AG08396 (cell line): ENCODE results near the gene DAPK1.

Experiments used
- DNase-seq: peaks from one replicate; pipeline ENCODE4 v3.0.0; 2012; ENCODE audit warnings: low spot score, mixed read lengths

Gene DAPK1

DNA sequence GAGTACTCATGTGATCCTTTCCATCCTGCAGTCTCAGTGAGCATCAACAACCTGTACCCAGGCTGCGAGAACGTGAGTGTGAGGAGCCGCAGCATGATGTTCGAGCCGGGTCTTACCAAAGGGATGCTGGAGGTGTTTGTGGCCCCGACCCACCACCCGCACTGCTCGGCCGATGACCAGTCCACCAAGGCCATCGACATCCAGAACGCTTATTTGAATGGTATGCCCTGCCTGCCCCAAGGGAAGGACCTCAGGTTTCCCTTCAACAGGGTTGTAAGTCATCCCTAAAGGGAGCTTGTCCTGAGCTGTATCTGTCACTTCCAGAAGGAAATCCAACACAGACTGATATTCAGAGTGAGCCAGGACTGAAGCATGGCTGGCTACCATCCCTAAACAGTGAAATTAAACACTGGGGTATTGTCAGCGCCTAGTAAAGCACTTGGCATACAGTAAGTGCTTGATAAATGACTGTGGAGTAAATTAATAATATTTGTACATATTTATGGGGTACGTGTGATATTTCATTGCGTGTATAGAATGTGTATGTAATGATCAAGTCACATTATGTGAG, 188.9 kb downstream of the DAPK1 start:
- no peak for DNase-seq

- no peak for DNase-seq
These were observed 189.5 kb downstream of the DAPK1 start for GRCh38 chr9:87687207-87687606.

GRCh38 chr9:87694236-87694755, 196.6 kb downstream of the DAPK1 start:
- DNase-seq = no peak

DNA sequence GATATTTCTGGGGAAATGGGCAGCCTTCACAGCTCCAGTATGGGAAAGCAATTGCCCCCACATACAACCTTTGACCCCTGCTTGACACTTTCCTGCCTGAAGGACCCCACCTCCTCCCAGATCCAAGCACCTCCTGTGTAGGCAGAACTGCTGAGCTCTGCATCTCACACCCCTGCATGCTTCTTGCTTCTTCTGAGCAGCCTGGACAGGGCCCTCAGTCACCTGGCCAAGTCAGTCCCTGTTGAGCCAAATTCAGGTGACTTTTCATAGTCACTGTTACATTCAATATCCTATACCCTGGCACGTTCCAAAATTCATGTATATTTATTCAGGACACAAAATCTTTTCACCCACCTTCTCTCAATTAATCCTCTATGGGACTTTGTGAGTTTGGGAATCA, 197.9 kb downstream of the DAPK1 start:
- DNase-seq = no peak

- DNase-seq = no peak
These were observed 199.0 kb downstream of the DAPK1 start for GRCh38 chr9:87696641-87697040.

- no peak for DNase-seq
These were observed 200.6 kb downstream of the DAPK1 start for GRCh38 chr9:87698069-87698809.

DNA sequence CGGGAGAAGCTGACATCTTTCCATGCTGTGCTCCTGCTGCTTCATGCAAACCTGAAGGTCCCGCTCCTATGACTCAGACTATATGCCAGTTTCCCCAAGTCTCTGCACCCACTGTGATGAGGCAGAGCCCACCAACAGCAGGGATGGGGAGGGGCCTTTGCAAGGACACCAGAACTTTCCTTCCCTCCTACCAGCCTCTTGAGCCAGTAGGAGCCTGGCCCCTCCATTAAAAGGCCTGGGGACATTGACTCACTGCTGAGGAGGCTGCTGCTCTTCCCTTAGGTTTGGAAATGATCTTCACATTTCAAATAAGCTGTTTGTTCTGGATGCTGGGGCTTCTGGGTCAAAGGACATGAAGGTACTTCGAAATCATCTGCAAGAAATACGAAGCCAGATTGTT, 202.2 kb downstream of the DAPK1 start:
- no peak for DNase-seq

DNA sequence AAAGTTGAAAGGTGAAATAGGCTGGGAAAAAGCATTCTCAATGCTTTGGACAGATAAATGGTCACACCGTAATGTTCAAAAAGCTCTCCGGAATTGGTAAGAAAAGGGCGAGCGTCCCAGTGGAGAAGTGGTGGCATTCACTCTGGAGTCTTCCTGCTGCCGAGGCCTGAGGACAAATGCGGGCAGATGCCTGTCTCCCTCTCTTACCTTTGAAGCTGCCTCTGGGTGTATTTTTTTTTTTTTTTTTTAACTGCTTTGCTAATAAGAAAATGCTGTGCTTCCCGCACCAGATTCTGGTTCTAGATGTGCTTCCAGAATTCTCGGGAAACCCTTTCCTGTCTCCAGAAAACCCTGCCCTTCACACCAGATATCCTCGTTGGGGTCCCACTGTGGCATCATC, 203.8 kb downstream of the DAPK1 start:
- DNase-seq = no peak

GRCh38 chr9:87701931-87702421, 204.3 kb downstream of the DAPK1 start:
- no peak for DNase-seq

DNA sequence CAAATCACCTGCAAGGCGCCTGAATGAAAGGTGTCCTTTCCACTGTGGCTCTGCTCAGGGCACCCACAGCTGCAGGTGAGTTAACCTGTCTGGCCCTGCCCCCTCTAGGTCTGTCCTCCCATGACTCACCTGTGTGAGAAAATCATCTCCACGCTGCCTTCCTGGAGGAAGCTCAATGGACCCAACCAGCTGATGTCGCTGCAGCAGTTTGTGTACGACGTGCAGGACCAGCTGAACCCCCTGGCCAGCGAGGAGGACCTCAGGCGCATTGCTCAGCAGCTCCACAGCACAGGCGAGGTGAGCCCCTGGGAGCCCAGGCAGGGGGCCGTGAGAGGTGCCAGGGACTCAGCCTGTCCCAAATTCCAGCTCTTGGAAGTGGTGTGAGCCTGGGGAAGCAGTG, 205.3 kb downstream of the DAPK1 start:
- no peak for DNase-seq

DNA sequence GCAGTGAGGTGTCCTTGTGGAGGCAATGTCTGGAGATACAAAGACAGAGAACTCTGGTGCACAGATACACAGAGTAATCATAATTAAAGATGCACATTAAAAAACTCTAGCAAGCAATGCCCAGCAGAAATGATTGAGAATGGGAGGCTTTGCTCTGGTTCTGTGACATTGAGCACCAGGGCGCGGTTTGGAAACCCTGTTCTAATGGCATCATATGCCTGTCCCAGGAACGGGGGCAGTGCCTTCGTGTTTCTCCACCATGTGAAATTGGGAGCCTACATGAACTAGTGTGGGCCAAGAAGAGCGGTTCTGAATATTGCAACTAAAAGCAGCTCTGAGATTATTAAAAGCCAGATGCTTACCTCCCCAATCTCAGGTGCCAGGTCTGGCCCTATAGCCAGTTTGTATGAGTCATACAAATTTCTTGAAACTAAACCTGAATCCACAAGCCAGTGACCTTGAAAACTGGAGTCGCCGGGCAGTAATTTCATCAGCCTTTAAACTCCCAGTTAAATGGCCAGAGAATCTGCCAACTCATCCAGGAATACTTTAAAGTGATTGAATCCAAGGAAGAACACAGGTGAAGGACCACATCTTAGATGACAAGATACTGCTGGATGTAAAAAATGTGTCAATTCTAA, 206.1 kb downstream of the DAPK1 start:
- DNase-seq = no peak

DNA sequence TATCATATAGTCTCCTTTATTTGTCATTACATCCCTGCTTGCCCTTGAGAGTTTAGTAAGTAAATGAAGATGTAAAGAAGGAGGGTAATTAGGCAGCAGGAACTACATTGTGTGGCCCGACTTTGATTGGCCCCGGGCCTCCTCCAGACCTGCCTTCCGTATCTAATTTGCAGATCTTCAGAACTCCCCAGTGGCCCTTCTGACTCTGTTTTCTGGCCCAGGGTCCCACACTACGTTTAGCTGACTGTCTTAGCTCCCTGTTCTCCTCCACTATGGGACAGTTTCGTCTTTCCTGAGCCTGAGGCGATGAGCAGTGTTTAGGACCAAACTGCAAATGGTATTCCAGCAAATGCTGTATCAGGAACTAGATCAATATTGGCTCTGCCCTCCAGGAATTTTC, 206.7 kb downstream of the DAPK1 start:
- DNase-seq = no peak

DNA sequence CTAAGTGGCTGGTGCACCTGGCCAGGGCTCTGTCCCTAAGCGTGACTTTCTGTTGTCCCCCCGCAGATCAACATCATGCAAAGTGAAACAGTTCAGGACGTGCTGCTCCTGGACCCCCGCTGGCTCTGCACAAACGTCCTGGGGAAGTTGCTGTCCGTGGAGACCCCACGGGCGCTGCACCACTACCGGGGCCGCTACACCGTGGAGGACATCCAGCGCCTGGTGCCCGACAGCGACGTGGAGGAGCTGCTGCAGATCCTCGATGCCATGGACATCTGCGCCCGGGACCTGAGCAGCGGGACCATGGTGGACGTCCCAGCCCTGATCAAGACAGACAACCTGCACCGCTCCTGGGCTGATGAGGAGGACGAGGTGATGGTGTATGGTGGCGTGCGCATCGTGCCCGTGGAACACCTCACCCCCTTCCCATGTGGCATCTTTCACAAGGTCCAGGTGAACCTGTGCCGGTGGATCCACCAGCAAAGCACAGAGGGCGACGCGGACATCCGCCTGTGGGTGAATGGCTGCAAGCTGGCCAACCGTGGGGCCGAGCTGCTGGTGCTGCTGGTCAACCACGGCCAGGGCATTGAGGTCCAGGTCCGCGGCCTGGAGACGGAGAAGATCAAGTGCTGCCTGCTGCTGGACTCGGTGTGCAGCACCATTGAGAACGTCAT, 208.5 kb downstream of the DAPK1 start:
- DNase-seq = no peak

- DNase-seq = no peak
These were observed 210.3 kb downstream of the DAPK1 start for GRCh38 chr9:87707805-87708506.

GRCh38 chr9:87708546-87708945, 210.9 kb downstream of the DAPK1 start:
- no peak for DNase-seq

DNA sequence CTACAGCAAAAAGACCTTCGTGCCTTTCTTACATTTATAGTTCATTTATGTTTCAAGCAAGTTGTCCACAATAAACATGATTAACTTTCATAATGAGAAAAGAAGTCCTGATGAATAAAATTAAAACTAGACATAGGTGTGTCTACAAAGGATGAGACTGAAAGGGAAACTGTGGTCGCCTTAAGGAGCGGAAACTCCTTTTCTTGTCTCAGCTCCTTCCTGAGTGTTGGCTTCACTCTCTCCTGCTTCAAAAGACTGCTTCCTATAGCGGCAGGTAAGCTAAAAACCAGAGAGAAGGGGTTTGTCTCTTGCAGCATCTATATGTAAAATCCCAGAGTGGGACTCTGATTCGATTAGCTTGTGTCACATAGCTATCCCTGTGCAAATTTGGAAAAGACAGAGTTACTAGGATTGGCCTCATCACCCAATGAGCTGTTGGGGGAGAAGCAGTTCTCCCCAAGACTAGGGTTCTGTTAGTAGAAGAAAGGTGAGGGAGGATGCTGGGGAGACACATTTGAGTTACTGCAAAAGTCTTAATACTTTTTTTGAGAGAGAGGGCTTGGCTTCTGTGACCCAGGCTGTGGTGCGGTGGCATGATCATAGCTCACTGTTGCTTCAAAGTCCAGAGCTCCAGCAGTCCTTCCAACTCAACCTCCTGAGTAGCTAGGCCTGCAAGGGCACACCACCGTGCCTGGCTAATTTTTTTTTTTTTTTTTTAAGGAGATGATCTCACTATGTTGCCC, 211.5 kb downstream of the DAPK1 start:
- DNase-seq = no peak

DNA sequence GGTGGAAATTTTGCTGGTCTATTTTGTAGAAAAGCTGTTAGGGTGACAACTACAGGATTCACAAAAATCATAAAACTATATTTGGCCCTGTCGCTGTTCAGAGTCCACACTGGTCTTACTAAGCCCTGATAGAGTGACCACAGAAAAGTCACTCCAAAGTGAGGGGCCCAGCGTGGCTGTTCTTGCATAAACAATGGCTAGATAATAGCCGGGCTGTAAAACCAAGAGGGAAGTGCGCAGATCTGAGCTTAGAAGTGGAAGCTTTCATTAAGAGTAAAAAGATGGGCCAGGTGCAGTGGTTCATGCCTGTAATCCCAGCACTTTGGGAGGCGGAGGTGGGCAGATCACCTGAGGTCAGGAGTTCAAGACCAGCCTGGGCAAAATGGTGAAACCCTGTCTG, 212.8 kb downstream of the DAPK1 start:
- DNase-seq = no peak

- peak; percentile 80 for DNase-seq
These were observed 214.5 kb downstream of the DAPK1 start for GRCh38 chr9:87711857-87712800.

DNA sequence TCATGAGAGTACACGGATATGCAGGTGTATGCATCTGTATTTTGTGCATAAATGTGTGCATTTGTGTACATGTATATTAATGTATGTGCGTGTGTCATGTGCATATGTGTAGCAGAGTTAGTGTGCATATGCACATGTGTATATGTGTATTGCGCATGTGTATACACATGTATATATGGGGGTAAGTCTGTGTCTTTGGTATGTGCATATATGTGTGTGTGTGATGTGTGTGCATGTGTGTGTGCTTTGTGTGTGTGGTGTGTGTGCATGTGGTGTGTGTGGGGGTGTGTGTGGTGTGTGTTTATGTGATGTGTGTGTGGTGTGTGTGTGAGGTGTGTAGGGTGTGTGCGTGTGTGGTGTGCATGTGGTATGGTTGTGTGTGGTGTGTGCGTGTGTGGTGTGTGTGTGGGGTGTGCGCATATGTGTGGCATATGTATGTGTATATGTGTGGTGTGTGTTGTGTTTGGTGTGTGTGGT, 215.2 kb downstream of the DAPK1 start:
- no peak for DNase-seq
